K562 (cell line): ENCODE measurements around the gene GABARAP. TPM values are rescaled to one million over a fixed set of nuclear protein-coding genes. Genes with fewer than 3 reads are reported as not detected.

Experiments
- BDP1 ChIP-seq: IDR thresholded peaks from 3 replicates; pipeline ENCODE4 v1.6.1; 2011; ENCODE audit not compliant: insufficient read length, insufficient read depth
- DIDO1 ChIP-seq: fragments of 450-650 bp; IDR thresholded peaks from 2 replicates; pipeline ENCODE4 v1.6.1; 2016; ENCODE audit warnings: low read depth, missing biosample characterization, missing genetic modification characterization
- HCFC1 ChIP-seq: IDR thresholded peaks from 2 replicates; pipeline ENCODE4 v1.6.1; 2012; ENCODE audit warnings: low read depth, low read length, improper control_type of control experiment
- HINFP ChIP-seq: fragments of 450-650 bp; conservative IDR thresholded peaks from 2 replicates; pipeline ENCODE4 v1.6.1; 2016; ENCODE audit warnings: missing genetic modification characterization, low read depth, mild to moderate bottlenecking, control low read depth, missing compliant biosample characterization
- MED1 ChIP-seq: sonication (generic); formaldehyde crosslinking; IDR thresholded peaks from 2 replicates; pipeline ENCODE4 v1.8.1; 2023; ENCODE audit warnings: missing genetic modification reagents, borderline replicate concordance
- PKNOX1 ChIP-seq: fragments of 450-650 bp; IDR thresholded peaks from 2 replicates; pipeline ENCODE4 v1.6.1; 2016
- RBBP5 ChIP-seq: fragments of 200-600 bp; sonication (generic); IDR thresholded peaks from 2 replicates; pipeline ENCODE4 v1.6.1; 2012; ENCODE audit warnings: borderline replicate concordance, mild to moderate bottlenecking, low read length, control low read depth, inconsistent platforms; ENCODE audit not compliant: insufficient read depth, poor library complexity, severe bottlenecking
- RBM17 ChIP-seq: fragments of 200-400 bp; formaldehyde crosslinking; IDR thresholded peaks from 2 replicates; pipeline ENCODE4 v1.6.1; 2017; ENCODE audit warnings: low read depth, mild to moderate bottlenecking, low read length, borderline replicate concordance
- RFX5 ChIP-seq: IDR thresholded peaks from 2 replicates; pipeline ENCODE4 v1.6.1; 2011; ENCODE audit warnings: low read depth, mild to moderate bottlenecking, improper control_type of control experiment, low read length
- RFX7 ChIP-seq: fragments of 250-450 bp; sonication (Bioruptor Pico); IDR thresholded peaks from 2 replicates; pipeline ENCODE4 v1.5.1; 2021; ENCODE audit warnings: mild to moderate bottlenecking
- TBL1XR1 ChIP-seq, 2 experiments: IDR thresholded peaks; 2 replicates each; pipeline ENCODE4 v1.6.1; 2012; ENCODE audit warnings: improper control_type of control experiment in 2 of 2, low read length in 2 of 2, mild to moderate bottlenecking in 1 of 2
- TEAD1 ChIP-seq, 2 experiments: fragments of 450-650 bp in 1 of 2; sonication (generic) in 1 of 2; formaldehyde crosslinking; IDR thresholded peaks; 2 replicates each; pipeline versions ENCODE4 v1.4.0 to v1.8.0; 2020 to 2022; ENCODE audit warnings: mild to moderate bottlenecking in 2 of 2, missing genetic modification reagents in 1 of 2
- VEZF1 ChIP-seq: fragments of 200-800 bp; sonication (Bioruptor generic); IDR thresholded peaks from 2 replicates; pipeline ENCODE4 v1.6.1; 2017; ENCODE audit warnings: missing genetic modification characterization, missing compliant biosample characterization
- ZBTB8A ChIP-seq: fragments of 450-650 bp; IDR thresholded peaks from 2 replicates; pipeline ENCODE4 v1.6.1; 2018; ENCODE audit warnings: mild to moderate bottlenecking, moderate library complexity; ENCODE audit not compliant: partially characterized antibody
- ZNF324 ChIP-seq: fragments of 250-450 bp; sonication (Bioruptor Pico); IDR thresholded peaks from 2 replicates; pipeline ENCODE4 v1.4.0; 2020; ENCODE audit warnings: mild to moderate bottlenecking
- ZNF408 ChIP-seq: fragments of 250-450 bp; sonication (Bioruptor Pico); IDR thresholded peaks from 2 replicates; pipeline ENCODE4 v1.4.0; 2020; ENCODE audit warnings: low read depth, mild to moderate bottlenecking, moderate library complexity
- ZNF592 ChIP-seq: fragments of 450-650 bp; IDR thresholded peaks from 2 replicates; pipeline ENCODE4 v1.6.1; 2017; ENCODE audit warnings: antibody characterized with exemption, mild to moderate bottlenecking
- ZNF696 ChIP-seq: fragments of 250-450 bp; sonication (Bioruptor Pico); conservative IDR thresholded peaks from 2 replicates; pipeline ENCODE4 v1.4.0; 2020; ENCODE audit warnings: mild to moderate bottlenecking, moderate library complexity
- ZNF785 ChIP-seq: fragments of 250-450 bp; sonication (Bioruptor Pico); IDR thresholded peaks from 2 replicates; pipeline ENCODE4 v1.4.0; 2020; ENCODE audit warnings: mild to moderate bottlenecking
- polyA plus RNA-seq, 8 experiments: library from polyadenylated mRNA; depleted of rRNA in 4 of 8; stranded (reverse) in 5 of 8; unstranded in 3 of 8; fragments of >200 nt; fragmentation: Nextera tagmentation in 2 of 8; fragmentation: Illumina TruSeq in 1 of 8; extraction: Ambion mirVana in 2 of 8; extraction: Trizol in 1 of 8; gene quantifications; 2 replicates each; pipeline versions ENCODE4 v1.2.1 to v1.2.3, GENCODE V29; 2011 to 2014; ENCODE audit warnings: inconsistent platforms in 1 of 8, missing spikeins in 1 of 8
- total RNA-seq, 7 experiments: library from RNA; depleted of rRNA in 6 of 7; stranded (reverse); fragments of >200 nt in 6 of 7; fragmentation: Illumina TruSeq in 2 of 7; extraction: Trizol in 2 of 7; gene quantifications; 2 replicates each; pipeline versions ENCODE4 v1.2.1 to v1.2.3, GENCODE V29; 2011 to 2021; ENCODE audit warnings: low replicate concordance in 1 of 7

GABARAP gene
- total and polyA plus RNA-seq, 9 of the 15 experiments (the other 6 are each of a cell fraction or from before 2014, with no cell fraction given), result 47.5 to 373 (median 152) TPM

- peak; percentile 92 for TF ChIP-seq VEZF1 (CRISPR knock-in tag)
- no peak for TF ChIP-seq HINFP (tag)
- TF ChIP-seq TEAD1 (CRISPR knock-in tag; IDR thresholded peaks at IDR 0.05), result no peak
- no peak for TF ChIP-seq TBL1XR1 (IDR thresholded peaks at IDR 0.05; ENCODE audit: low read length in 2 of 2)
- no peak for TF ChIP-seq ZNF324 (CRISPR knock-in tag)
- TF ChIP-seq RBBP5, result no peak
- TF ChIP-seq RFX7, result no peak
- TF ChIP-seq ZNF696 (CRISPR knock-in tag), result no peak
- TF ChIP-seq ZNF592, result peak; percentile 89; the same call in 1 of the 2 replicates
- no peak for TF ChIP-seq MED1 (CRISPR knock-in tag)
- no peak for TF ChIP-seq BDP1
- peak; percentile 77; the same call in 1 of the 2 replicates for TF ChIP-seq RFX5
- no peak for TF ChIP-seq ZBTB8A
- peak; percentile 85 for TF ChIP-seq PKNOX1
- TF ChIP-seq HCFC1, result peak; percentile 7
- TF ChIP-seq RBM17, result no peak
- TF ChIP-seq ZNF785 (CRISPR knock-in tag), result no peak
- no peak for TF ChIP-seq ZNF408 (CRISPR knock-in tag)
- no peak for TF ChIP-seq DIDO1 (tag)
These were observed 27.7 kb downstream of the GABARAP start (continued) for GRCh38 chr17:7214300-7215135.
